Putamen (tissue), 1 donor: ENCODE data around the gene ACSM2B.
"Not testable (repeated sequence)": the region's sequence is repeated elsewhere in the genome, so short reads cannot be mapped to it uniquely, and the experiment has no call there.

Experiments used
- DNase-seq: peaks from one replicate; pipeline ENCODE4 v3.0.0-alpha.2; 2016; ENCODE audit warnings: low spot score

Gene ACSM2B

DNA sequence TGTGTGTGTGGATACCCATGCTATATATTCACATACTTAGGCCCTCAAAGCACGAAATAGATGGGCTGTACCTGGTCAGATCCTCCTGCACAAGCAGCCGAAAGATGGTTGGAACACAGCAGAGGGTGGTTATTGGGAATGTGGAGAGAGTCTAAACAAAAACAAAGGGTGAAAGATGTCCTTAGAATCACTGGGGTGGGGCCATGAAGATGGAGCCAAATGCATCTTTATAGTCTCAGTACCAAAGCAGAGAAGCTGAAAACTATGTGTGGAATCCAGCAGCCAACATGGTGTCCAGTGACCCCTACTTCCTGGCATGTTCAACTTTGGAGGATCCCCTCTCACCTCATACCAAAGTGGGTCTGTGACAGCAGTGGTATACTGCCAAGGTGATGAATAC lies 19.5 kb upstream of the ACSM2B start:
- DNase-seq = not testable (repeated sequence)

DNA sequence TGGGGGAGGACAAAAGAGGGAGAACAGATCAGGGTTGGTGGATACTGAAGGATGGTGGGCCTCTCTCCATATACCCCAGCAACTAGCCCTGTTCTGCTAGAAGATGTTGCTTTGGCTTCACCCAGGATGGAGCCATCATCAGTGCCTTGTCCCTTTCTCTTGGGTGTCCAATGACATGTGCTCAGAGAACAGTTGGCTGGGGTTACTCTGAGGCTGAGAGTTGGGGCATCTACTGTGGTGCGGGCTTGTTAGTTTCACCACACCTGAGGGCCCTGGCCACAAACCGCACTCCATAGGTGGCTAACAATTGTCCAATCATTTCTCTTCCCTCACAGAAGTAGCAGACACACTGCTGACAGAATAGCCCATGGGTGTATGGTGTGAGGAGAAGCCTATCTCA lies 18.9 kb upstream of the ACSM2B start:
- not testable (repeated sequence) for DNase-seq

DNA sequence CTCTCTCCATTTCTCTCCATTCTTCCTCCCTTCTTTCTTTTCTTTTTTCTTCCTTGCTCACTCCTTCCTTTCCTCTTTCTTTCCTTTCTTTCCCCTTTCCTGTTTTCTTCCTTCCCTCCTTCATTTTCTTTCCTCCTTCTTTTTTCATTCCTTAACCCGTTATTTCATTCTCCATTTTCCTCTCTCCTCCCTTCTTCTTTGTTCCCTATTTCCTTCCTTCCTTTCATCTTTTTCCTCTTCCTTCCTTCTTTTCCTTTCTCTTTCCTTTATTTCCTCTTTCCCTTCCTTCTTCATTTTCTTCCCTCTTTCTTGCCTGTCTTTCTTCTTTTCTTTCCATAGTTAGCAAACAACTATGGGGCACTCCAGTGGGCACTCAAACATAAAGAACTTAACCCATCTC lies 16.6 kb upstream of the ACSM2B start:
- DNase-seq = not testable (repeated sequence)

DNA sequence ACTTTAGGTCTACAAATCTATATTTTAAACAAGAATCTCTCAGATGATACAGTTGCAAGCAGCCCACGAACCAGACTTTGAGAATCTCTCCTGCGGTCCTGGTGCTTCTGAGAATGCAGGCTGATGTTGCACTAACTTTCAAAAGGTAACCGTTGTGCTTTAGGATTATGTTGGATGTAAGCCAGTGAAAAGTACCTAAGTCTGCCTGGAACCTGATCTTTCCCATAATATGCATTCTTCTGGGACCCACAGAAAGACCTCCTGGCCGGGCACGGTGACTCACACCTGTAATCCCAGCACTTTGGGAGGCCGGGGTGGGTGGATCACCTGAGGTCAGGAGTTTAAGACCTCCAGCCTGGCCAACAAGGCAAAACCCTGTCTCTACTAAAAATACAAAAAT lies 13.3 kb upstream of the ACSM2B start:
- DNase-seq = not testable (repeated sequence)

DNA sequence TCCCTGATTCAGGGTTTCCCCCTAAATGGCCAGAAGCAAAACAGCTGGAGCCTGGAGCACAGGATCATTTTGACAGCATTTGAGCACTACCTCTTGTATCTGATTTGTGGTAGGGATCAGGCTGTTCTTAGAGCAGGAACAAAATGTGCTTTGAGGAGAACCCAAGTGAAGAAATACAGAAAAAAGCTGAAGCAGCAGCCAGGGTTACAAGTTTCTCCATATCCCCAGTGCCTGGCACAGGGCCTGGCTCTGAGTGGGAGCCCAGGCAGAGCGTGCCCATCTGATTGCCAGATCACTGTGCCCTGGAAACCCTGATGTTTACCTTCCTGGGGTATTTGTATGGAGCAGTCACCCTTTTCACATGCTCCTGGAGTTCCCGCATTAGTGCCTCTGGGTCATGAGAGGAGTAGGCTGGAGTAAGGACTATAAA lies 11.5 kb upstream of the ACSM2B start:
- DNase-seq = not testable (repeated sequence)

DNA sequence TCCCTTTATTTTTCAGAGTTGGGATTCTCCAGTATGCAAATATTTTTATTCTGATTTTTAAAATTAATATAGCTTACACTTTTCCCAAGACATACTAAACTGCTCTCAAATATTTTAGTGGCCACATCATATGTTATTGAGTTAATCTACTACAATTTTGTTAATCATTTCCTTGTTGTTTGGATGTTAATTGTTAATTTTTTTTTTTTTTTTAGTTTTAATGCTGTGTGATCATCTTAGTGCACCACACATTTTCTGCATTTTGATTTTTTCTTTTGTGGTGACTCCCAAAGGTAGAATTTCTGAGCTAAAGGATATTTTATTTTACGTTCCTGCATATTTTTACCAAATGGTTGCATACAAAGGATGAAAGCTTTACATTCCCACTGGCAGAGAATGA lies 10.5 kb upstream of the ACSM2B start:
- DNase-seq = not testable (repeated sequence)

DNA sequence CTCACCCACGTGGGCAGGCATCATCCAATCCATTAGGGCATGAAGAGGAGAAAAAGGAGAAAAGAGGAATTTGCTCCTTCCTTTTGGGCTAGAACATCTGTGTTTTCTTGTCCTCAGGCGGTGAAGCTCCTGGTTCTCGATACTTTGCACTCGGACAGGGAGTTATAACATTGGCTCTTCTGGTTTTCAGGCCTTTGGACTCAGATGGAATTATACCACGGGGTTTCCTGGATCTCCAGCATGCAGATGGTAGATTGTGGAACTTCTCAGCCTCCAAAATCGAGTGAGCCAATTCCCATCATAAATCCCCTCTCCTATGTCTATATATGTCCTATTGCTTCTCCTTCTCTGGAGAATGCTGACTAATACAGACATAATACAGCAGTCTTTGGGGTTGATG lies 9.9 kb upstream of the ACSM2B start:
- DNase-seq = not testable (repeated sequence)

DNA sequence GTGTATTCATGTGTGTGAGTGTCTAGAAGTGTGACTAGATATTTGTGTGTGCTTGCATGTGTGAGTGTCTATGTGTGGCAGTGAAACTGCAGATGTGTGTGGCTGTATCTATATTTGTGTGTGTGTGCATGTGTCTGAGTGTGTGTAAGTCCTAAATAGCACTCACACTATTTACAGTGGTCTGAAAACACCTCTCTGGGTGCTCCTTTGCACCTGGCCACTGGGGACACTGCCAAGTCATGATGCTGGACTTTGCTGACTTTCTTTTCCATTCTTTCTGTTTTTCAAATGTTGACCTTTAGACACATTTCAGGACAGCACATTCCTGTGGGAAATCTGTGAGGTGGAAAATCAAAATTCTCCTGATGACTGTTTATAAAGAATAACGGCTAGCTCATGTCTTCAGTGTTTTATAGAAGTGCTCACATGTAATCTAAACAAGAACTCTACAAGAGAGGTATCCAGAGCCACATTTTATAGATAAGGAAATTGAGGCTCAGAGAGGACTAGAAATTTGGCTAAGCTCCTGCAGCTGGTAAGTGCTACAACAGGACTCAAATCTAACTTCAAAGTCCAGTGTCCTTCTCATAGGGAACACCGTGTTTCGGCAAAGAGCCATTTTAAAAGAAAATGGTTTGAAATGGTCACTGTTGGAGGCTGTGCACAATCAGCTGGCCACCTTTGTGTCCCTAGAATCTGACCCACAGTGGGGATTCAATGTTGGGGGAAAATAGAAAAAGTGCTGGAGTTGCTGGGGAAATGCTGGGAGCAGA lies 4.5 kb upstream of the ACSM2B start:
- not testable (repeated sequence) for DNase-seq

DNA sequence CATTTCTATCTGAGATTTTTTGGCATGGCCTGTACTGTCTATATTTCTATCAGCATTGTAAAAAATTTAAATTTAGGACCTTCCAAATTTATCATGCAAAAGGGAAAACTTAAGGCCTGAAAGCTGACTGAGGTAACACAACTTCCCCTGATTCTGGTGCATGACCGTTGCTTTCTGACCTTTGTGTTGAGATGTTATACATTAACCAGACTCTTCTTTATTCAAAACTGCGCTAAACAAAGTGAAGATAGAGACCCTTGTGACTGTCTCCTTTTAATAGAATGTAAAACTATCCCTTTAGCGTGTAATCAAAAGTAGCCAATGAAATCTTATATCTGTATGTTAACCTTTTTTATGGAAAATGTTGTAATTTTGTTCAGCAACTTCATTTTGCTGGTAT lies 1.9 kb upstream of the ACSM2B start:
- not testable (repeated sequence) for DNase-seq

DNA sequence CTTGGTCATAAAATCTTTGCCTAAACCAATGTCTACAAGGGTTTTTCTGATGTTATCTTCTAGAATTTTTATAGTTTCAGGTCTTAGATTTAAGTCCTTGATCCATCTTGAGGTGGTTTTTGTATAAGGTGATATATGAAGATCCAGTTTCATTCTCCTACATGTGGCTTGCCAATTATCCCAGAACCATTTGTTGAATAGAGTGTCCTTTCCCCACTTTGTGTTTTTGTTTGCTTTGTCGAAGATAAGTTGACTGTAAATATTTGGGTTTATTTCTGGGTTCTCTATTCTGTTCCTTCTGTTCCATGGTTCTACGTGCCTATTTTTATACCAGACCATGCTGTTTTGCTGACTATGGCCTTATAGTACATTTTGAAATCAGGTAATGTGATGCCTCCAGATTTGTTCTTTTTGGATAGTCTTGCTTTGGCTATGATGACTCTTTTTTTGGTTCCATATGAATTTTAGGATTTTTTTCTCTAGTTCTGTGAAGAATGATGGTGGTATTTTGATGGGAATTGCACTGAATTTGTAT lies 7.0 kb downstream of the ACSM2B start:
- DNase-seq = not testable (repeated sequence)

DNA sequence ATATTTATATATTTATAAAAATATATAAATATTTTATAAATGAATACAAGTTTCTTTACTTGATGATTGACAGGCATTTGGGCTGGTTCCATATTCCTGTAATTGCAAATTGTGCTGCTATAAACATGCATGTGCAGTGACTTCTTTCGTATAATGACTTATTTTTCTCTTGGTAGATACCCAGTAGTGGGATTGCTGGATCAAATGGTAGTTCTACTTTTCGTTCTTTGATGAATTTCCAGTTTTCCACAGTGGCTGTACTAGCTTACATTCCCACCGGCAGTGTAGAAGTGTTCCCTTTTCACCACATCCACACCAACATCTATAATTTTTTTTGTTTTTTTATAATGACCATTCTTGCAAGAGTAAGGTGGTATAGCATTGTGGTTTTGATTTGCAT lies 7.8 kb downstream of the ACSM2B start:
- no peak for DNase-seq

DNA sequence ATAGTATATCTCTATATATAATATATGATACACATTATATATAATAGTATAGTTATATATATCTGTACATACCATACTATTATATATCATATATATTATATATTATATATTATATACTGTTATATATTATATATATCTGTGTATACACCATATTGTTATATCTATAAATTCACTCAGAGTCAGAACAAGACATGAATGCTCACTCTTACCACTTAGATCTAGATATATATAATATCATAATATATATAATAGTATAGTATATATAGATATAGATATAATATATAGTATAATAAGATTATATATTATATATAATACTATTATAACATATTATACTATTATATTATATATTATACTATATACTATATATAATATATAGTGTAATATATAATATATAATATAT lies 9.3 kb downstream of the ACSM2B start:
- DNase-seq = no peak

DNA sequence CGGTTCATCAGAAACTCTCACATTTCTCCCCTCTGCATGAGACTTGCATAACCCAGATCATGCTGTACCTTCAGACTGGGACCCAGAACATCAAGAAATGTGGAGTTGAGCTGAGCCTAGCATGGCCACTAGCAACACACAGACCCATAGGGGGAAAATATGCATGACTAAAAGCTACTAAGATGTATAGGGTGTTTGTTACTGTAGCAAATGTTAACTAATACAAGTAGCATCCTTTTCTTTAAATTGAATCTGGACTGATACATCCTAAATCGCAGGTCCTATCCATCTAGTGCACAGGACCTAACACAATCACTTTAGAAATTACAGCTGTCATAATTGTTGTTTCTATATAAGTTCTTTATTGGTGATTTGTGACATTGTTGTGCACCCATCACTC lies 10.8 kb downstream of the ACSM2B start:
- not testable (repeated sequence) for DNase-seq

DNA sequence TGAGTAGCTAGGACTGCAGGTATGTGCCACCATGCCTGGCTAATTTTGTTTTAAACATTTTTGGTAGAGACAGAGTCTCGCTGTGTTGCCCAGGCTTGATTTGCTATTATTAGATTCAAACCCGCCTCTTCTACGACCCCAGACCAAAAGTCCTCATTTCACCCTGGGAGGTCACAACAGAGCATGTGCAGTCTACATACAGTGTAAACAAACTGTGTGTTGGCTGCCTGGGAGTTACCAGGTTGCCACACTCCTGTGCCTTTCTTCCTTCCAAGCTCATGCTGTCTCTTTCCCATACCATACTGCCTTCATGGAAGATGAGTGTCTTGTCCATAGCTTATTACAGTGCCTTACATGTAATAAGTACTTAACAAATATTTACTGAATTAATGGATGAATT lies 11.9 kb downstream of the ACSM2B start:
- DNase-seq = not testable (repeated sequence)

DNA sequence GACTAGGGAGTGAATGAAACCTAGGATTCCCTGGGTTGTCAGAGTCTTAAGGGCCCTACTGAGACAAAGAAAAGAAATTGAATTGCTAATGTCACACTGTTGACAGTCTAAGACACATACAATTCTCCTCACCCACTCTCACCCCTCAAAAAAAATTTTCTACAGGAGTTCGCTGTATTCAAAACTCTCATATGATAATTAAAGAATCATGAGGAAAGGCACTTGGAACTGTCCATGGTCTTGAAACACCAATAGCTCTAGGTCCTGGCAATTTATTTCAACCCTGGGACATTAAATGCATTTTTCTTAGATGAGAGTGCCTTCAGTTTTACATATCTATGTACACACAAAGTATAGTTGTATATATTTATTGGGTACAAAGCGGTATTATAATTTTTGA lies 20.5 kb downstream of the ACSM2B start:
- DNase-seq = not testable (repeated sequence)

DNA sequence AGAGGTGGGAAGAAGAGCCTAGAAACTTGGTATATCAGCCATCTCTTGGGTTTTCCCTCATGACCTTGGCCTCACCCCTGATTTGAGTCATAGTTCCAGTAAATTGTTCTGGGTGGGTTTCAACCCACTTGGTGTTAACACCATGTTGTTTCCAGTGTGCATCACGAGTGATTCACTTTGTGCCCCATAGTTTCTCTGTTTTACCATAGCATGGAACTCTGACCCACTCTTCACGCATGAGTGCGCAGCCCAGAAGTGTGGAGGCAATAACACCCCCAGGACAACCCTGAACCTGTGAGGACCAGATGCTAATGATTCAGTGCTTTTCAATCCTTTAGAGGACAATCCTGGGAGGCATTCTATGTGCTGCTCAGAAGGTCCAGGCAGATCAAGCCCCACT lies 21.5 kb downstream of the ACSM2B start:
- not testable (repeated sequence) for DNase-seq

DNA sequence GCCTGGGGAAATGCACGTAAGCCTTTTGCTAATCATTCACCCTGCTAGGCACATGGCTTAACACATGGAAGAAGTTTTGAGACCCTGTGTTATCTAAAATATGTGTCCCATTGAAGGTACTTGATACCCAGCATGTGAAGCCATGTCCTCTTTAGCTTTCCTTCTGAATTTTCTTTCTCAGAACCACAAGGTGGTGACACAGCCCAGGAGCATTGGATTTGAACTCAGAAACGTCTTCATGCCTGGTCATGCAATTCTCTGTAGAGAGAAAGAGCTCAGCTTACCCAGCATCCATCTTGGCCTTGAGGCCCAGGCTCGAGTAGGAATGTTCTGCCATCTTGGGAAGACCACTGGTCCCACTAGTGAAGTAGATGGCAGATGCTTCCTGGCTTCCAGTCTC lies 22.7 kb downstream of the ACSM2B start:
- not testable (repeated sequence) for DNase-seq

DNA sequence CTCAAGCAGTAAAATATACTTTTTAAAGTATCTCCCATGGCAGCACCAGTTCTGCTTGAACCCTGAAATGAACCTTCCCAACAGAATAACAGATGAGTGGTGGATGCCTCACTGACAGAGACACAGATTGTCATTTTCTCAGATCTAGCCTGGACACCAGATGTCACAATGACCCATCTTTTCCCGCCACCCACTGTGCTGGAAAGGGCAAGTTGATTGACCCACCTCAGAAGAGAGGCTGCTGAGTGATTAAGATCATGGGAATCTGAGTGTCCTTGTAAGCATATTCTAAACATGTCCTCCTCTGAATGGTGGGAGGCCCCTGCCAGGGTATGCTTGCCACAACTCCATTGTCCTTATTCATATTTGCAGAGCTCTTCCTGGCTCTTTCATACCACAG lies 29.2 kb downstream of the ACSM2B start:
- DNase-seq = not testable (repeated sequence)

DNA sequence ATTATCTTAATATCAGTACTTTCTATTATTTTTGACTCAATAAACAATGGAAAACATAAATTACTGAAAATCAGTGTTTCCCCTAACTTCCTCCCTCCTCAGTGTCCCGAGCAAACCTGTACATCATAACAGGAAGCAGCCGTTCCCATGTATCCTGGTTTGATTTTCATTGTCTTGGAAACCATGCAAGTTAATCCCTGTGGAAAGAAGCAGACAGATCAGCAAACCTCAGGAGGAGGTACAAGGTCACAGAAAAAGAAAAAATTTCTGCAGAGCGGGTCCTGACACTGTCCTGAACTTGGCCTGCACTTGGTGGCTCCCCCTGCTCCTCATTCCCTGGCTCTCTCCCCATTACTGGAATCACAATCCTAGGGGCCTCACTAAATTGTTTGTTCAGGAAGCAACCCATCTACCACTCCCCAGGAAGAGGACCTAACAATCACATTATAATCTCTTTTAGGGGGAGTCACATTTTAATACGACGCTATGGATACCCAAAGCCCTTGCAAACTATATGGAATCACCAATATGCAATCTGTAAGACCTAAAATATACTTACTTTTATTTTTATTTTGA lies 29.8 kb downstream of the ACSM2B start:
- not testable (repeated sequence) for DNase-seq

DNA sequence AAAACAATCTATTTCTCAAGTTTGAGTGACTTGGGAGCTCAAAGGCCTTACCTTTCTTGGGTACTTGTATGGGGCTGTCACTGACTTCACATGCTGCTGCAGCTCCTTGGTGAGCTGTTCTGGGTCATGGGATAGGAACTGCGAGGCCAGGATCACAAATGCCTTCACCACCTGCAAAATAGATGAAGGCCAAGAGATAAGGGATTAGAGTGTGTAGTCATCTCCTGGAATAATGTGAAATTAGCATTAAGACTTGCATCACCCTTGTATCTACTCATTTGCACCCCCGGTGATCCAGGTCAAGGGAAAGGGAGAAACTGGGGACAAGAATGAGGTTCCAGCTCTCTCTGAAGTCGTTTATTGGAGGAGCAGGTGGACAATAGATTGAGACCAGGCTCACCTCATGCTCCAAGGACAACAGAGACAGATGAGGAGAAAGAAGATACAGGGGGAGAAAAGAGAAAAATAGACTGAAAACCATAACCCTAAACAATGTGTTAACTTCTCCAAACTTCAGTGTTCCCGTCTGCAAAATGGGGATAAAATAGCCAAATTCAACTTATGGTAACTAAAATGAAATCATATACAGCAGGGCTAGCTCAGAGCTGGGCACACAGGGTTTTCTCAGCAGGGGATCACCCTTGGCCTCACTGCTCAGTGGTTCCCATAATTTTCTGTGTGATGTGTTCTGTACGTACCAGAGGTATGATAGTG lies 35.4 kb downstream of the ACSM2B start:
- not testable (repeated sequence) for DNase-seq

DNA sequence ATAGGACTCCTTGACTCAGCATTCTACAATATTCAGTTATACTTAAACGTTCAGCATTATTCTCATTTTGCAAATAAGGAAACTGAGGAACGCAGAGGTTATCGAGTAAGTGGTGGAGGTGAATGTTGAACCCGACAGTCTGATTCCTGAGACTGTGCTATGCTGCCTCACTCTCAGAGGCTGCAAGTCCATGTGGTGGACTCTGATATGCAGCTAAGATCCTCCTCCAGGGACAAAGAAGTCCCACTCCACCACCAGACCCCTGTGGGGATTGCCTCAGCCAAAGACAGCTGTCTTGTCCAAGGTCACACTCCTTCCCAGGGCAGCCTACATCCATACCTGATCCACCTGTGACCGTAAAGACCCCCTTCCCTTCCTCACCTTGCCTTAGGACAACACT lies 37.5 kb downstream of the ACSM2B start:
- no peak for DNase-seq

DNA sequence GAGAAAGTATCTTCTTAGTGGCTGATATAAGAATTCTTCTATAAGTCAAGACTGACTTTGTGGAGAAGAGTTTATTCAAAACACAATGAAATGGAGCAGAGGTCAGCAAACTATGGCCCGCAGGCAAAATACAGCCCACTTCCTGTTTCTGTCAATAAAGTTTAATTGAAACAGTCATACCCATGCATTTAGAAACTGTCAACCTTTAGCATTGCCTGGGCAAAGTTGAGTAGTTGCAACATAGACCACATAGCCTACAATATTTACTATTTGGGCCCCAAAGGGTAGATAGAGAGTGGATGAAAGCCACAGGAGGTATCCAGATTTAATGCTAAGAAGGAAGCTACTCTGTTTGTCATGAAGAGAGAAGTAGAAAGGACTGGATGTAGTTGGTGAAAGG lies 38.0 kb downstream of the ACSM2B start:
- DNase-seq = no peak

DNA sequence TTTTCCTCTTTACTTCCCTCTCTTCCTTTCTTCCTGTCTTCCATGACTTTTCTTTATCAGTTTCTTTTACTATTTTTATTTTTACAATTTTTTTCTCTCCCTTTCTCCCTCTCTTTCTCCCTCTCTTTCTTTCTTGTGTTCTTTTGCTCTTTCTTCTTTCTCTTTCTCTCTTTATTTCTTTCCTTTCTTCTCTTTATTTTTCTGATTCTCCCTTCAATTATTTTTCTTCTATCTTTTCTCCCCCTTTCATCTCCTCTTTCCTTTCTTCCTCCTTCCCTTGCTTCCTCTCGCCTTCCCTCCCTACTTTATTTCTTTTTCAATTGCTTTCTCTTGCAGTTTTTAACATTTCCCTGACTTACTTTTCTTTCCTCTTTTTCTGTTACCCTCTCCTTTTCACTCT lies 39.5 kb downstream of the ACSM2B start:
- DNase-seq = not testable (repeated sequence)
